GM23338 (cell line): Measurements from ENCODE around the gene TBATA. TPM values are rescaled to one million over a fixed set of nuclear protein-coding genes. Genes with fewer than 3 reads are reported as not detected.

Experiments used
- ATAC-seq: fragments of 200-7000 bp; cut with Tn5 transposase; 3 replicates; pipeline ENCODE4 v1.9.1; 2020
- DNase-seq: peaks from one replicate; pipeline ENCODE4 v3.0.0-alpha.2; 2015; ENCODE audit warnings: low spot score
- H2AFZ ChIP-seq: fragments of 200-600 bp; sonication (generic); 2 replicates; pipeline ENCODE4 v1.8.0; 2016; ENCODE audit warnings: antibody characterized with exemption, mild to moderate bottlenecking, moderate library complexity
- H3F3A ChIP-seq: fragments of 200-600 bp; sonication (generic); replicated peaks from 2 replicates; pipeline ENCODE4 v1.8.0; 2017; ENCODE audit warnings: antibody characterized with exemption, mixed run types, low read depth
- H3K27ac ChIP-seq: fragments of 200-600 bp; sonication (generic); 2 replicates; pipeline ENCODE4 v1.6.1; 2016; ENCODE audit warnings: low read depth
- H3K27me3 ChIP-seq: fragments of 200-600 bp; sonication (generic); 2 replicates; pipeline ENCODE4 v1.8.0; 2016; ENCODE audit warnings: mild to moderate bottlenecking, mixed run types, moderate library complexity; ENCODE audit not compliant: insufficient read depth
- H3K36me3 ChIP-seq: fragments of 200-600 bp; sonication (generic); 2 replicates; pipeline ENCODE4 v1.8.0; 2016; ENCODE audit warnings: mild to moderate bottlenecking; ENCODE audit not compliant: insufficient read depth
- H3K4me1 ChIP-seq: fragments of 200-600 bp; sonication (generic); 2 replicates; pipeline ENCODE4 v1.8.0; 2016; ENCODE audit warnings: mild to moderate bottlenecking, moderate library complexity; ENCODE audit not compliant: insufficient read depth
- H3K4me2 ChIP-seq: fragments of 200-600 bp; sonication (generic); 2 replicates; pipeline ENCODE4 v1.7.1; 2017; ENCODE audit warnings: mixed run types
- H3K4me3 ChIP-seq: fragments of 200-600 bp; sonication (generic); 2 replicates; pipeline ENCODE4 v1.6.1; 2016; ENCODE audit warnings: mixed run types
- H3K79me2 ChIP-seq: fragments of 200-600 bp; sonication (generic); replicated peaks from 2 replicates; pipeline ENCODE4 v1.8.0; 2017; ENCODE audit warnings: mild to moderate bottlenecking; ENCODE audit not compliant: insufficient read depth
- H3K9me2 ChIP-seq: fragments of 200-600 bp; sonication (generic); 2 replicates; pipeline ENCODE4 v1.8.0; 2017; ENCODE audit not compliant: insufficient read depth
- H4K20me1 ChIP-seq: fragments of 200-600 bp; sonication (generic); replicated peaks from 2 replicates; pipeline ENCODE4 v1.8.0; 2017; ENCODE audit warnings: mild to moderate bottlenecking; ENCODE audit not compliant: insufficient read depth
- H3K27ac Mint-ChIP-seq: 2 replicates; pipeline ENCODE4 v1.8.0; 2020; ENCODE audit warnings: inconsistent platforms, mild to moderate bottlenecking, moderate library complexity, mixed read lengths
- H3K27me3 Mint-ChIP-seq: 3 replicates; pipeline ENCODE4 v1.8.0; 2022; ENCODE audit warnings: low read depth, mild to moderate bottlenecking, moderate library complexity, mixed read lengths, inconsistent platforms; ENCODE audit not compliant: insufficient read depth, poor library complexity
- H3K36me3 Mint-ChIP-seq: 3 replicates; pipeline ENCODE4 v1.8.0; 2021; ENCODE audit warnings: low read depth, mild to moderate bottlenecking, inconsistent platforms, moderate library complexity, mixed read lengths
- H3K4me1 Mint-ChIP-seq: 3 replicates; pipeline ENCODE4 v1.8.0; 2020; ENCODE audit warnings: mild to moderate bottlenecking, inconsistent platforms, mixed read lengths
- H3K4me3 Mint-ChIP-seq: 3 replicates; pipeline ENCODE4 v1.8.0; 2021; ENCODE audit warnings: moderate library complexity, mild to moderate bottlenecking, inconsistent platforms, mixed read lengths
- H3K9me3 Mint-ChIP-seq: 3 replicates; pipeline ENCODE4 v1.8.0; 2020; ENCODE audit warnings: moderate library complexity, mild to moderate bottlenecking, inconsistent platforms, mixed read lengths
- EZH2 ChIP-seq: fragments of 200-600 bp; sonication (generic); IDR thresholded peaks from one replicate; pipeline ENCODE4 v1.8.0; 2017; ENCODE audit warnings: antibody characterized with exemption, mild to moderate bottlenecking, low read depth; ENCODE audit not compliant: unreplicated experiment
- polyA plus RNA-seq: library from polyadenylated mRNA; unstranded; fragments of >200 nt; fragmentation: Nextera tagmentation; extraction: Ambion mirVana; gene quantifications from 2 replicates; pipeline ENCODE4 v1.2.1, GENCODE V29; 2016
- total RNA-seq: library from RNA; depleted of rRNA; stranded (reverse); fragments of >200 nt; shearing (Covaris generic); gene quantifications from 2 replicates; pipeline ENCODE4 v1.2.3, GENCODE V29; 2014
- TF ChIP-seq, protein P1 (sequence below): fragments of 250-450 bp; sonication (Bioruptor Pico); IDR thresholded peaks from 2 replicates; pipeline ENCODE4 v1.5.0; 2020; ENCODE audit warnings: mild to moderate bottlenecking, moderate library complexity

TBATA gene
- total and polyA plus RNA-seq, 2 experiments from 2014 or later: not detected

GRCh38 chr10:70738761-70739121, 46.4 kb downstream of the TBATA start:
- no peaks in the 10 kb centered on the region for H3K36me3 Mint-ChIP-seq

More at GRCh38 chr10:70738761-70739121, 46.4 kb downstream of the TBATA start:
- H4K20me1 ChIP-seq: no peaks in the 10 kb centered on the region
- H3K27me3 Mint-ChIP-seq: peaks cover 10% of the 10 kb centered on the region
- DNase-seq (no peak), ATAC-seq (no peak)
- no peak overlapping the region for H2AFZ ChIP-seq
- H3K27me3 ChIP-seq: no peaks in the 10 kb centered on the region
- TF ChIP-seq EZH2: no peak
- TF ChIP-seq, protein P1, sequence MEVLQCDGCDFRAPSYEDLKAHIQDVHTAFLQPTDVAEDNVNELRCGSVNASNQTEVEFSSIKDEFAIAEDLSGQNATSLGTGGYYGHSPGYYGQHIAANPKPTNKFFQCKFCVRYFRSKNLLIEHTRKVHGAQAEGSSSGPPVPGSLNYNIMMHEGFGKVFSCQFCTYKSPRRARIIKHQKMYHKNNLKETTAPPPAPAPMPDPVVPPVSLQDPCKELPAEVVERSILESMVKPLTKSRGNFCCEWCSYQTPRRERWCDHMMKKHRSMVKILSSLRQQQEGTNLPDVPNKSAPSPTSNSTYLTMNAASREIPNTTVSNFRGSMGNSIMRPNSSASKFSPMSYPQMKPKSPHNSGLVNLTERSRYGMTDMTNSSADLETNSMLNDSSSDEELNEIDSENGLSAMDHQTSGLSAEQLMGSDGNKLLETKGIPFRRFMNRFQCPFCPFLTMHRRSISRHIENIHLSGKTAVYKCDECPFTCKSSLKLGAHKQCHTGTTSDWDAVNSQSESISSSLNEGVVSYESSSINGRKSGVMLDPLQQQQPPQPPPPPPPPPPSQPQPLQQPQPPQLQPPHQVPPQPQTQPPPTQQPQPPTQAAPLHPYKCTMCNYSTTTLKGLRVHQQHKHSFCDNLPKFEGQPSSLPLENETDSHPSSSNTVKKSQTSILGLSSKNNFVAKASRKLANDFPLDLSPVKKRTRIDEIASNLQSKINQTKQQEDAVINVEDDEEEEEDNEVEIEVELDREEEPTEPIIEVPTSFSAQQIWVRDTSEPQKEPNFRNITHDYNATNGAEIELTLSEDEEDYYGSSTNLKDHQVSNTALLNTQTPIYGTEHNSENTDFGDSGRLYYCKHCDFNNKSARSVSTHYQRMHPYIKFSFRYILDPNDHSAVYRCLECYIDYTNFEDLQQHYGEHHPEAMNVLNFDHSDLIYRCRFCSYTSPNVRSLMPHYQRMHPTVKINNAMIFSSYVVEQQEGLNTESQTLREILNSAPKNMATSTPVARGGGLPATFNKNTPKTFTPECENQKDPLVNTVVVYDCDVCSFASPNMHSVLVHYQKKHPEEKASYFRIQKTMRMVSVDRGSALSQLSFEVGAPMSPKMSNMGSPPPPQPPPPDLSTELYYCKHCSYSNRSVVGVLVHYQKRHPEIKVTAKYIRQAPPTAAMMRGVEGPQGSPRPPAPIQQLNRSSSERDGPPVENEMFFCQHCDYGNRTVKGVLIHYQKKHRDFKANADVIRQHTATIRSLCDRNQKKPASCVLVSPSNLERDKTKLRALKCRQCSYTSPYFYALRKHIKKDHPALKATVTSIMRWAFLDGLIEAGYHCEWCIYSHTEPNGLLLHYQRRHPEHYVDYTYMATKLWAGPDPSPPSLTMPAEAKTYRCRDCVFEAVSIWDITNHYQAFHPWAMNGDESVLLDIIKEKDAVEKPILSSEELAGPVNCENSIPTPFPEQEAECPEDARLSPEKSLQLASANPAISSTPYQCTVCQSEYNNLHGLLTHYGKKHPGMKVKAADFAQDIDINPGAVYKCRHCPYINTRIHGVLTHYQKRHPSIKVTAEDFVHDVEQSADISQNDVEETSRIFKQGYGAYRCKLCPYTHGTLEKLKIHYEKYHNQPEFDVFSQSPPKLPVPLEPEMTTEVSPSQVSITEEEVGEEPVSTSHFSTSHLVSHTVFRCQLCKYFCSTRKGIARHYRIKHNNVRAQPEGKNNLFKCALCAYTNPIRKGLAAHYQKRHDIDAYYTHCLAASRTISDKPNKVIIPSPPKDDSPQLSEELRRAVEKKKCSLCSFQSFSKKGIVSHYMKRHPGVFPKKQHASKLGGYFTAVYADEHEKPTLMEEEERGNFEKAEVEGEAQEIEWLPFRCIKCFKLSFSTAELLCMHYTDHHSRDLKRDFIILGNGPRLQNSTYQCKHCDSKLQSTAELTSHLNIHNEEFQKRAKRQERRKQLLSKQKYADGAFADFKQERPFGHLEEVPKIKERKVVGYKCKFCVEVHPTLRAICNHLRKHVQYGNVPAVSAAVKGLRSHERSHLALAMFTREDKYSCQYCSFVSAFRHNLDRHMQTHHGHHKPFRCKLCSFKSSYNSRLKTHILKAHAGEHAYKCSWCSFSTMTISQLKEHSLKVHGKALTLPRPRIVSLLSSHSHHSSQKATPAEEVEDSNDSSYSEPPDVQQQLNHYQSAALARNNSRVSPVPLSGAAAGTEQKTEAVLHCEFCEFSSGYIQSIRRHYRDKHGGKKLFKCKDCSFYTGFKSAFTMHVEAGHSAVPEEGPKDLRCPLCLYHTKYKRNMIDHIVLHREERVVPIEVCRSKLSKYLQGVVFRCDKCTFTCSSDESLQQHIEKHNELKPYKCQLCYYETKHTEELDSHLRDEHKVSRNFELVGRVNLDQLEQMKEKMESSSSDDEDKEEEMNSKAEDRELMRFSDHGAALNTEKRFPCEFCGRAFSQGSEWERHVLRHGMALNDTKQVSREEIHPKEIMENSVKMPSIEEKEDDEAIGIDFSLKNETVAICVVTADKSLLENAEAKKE (CRISPR knock-in tag): no peak
- H3K4me3 ChIP-seq: no peak overlapping the region
- no peaks in the 10 kb centered on the region for H3F3A ChIP-seq
- H3K79me2 ChIP-seq: no peaks in the 10 kb centered on the region
- no peaks in the 10 kb centered on the region for H3K9me2 ChIP-seq
- H3K27ac ChIP-seq: no peak overlapping the region
- H3K4me1 ChIP-seq: no peaks in the 10 kb centered on the region
- no peaks in the 10 kb centered on the region for H3K36me3 ChIP-seq
- no peak overlapping the region for H3K27ac Mint-ChIP-seq
- H3K4me2 ChIP-seq: no peak overlapping the region
- H3K9me3 Mint-ChIP-seq: no peaks in the 10 kb centered on the region
- no peak overlapping the region for H3K4me3 Mint-ChIP-seq
- H3K4me1 Mint-ChIP-seq: peaks cover 4% of the 10 kb centered on the region; the same call in 2 of the 3 replicates
